Heart left ventricle (tissue), 16 donors: ENCODE data around the gene GET4. TPM values are rescaled to one million over a fixed set of nuclear protein-coding genes. Genes with fewer than 3 reads are reported as not detected.

Source experiments
- ATAC-seq, 4 donors: fragments of 200-7000 bp; cut with Tn5 transposase; one replicate each; pipeline ENCODE4 v1.9.1; 2020 to 2022; ENCODE audit warnings: moderate library complexity in 4 of 4, mild to moderate bottlenecking in 3 of 4, moderate number of reproducible peaks in 1 of 4
- DNase-seq, 5 donors: peaks; one replicate each; pipeline ENCODE4 v3.0.0-alpha.2; 2020
- H3K27ac ChIP-seq, 12 donors: fragments of 200-600 bp; sonication (generic) in 4 of 12; one replicate each; pipeline versions ENCODE4 v1.5.0 to v1.8.0; 2016 to 2022; ENCODE audit warnings: mild to moderate bottlenecking in 2 of 12
- H3K27me3 ChIP-seq, 9 donors: fragments of 200-600 bp; sonication (generic) in 2 of 9; one replicate each; pipeline versions ENCODE4 v1.5.1 to v1.8.0; 2016 to 2022; ENCODE audit warnings: mild to moderate bottlenecking in 3 of 9
- H3K36me3 ChIP-seq, 9 donors: fragments of 200-600 bp; sonication (generic) in 2 of 9; one replicate each; pipeline versions ENCODE4 v1.5.0 to v1.8.0; 2018 to 2022; ENCODE audit warnings: mild to moderate bottlenecking in 2 of 9
- H3K4me1 ChIP-seq, 12 donors: fragments of 200-600 bp; sonication (generic) in 4 of 12; one replicate each; pipeline versions ENCODE4 v1.5.0 to v1.8.0; 2016 to 2022; ENCODE audit warnings: mild to moderate bottlenecking in 3 of 12
- H3K4me3 ChIP-seq, 12 donors: fragments of 200-600 bp; sonication (generic) in 4 of 12; one replicate each; pipeline versions ENCODE4 v1.5.0 to v1.8.0; 2017 to 2022; ENCODE audit warnings: mild to moderate bottlenecking in 9 of 12, moderate library complexity in 4 of 12
- H3K9me3 ChIP-seq, 12 donors: fragments of 200-600 bp; sonication (generic) in 4 of 12; one replicate each; pipeline versions ENCODE4 v1.5.0 to v1.8.0; 2016 to 2022; ENCODE audit warnings: mild to moderate bottlenecking in 1 of 12
- POLR2A ChIP-seq, 2 donors: fragments of 450-650 bp; IDR thresholded peaks; one replicate each; pipeline ENCODE4 v1.6.1; 2017; ENCODE audit warnings: antibody characterized with exemption in 2 of 2, mild to moderate bottlenecking in 2 of 2, moderate library complexity in 2 of 2
- WGBS, 4 donors: extraction: QIAGEN DNeasy Blood & Tissue Kit in 2 of 4; methylation state at CpG; one replicate each; pipeline versions ENCODE4 v1.1.5 to v1.1.7; 2013 to 2018; 5-methylcytosine and 5-hydroxymethylcytosine counted together
- intact Hi-C, 10 donors: fragments of 100-400 bp; cut with DNase I; formaldehyde crosslinking; loops; one replicate each; pipeline versions ENCODE4 v1.11.1 to v1.14.2; 2022
- polyA plus RNA-seq, 2 donors: library from polyadenylated mRNA; stranded (reverse); fragments of 200-250 nt; gene quantifications; one replicate each; pipeline ENCODE4 v1.2.3, GENCODE V29; 2013
- total RNA-seq, 9 donors: library from RNA; depleted of rRNA in 2 of 9; stranded (reverse); fragments of >200 nt in 2 of 9; fragmentation: NEBNext Ultra II Directional in 3 of 9; extraction: Animal tissue kit (Norgen Biotek cat#: 25700) in 3 of 9; gene quantifications; one replicate each; pipeline versions ENCODE4 v1.1.0 to v1.2.4, GENCODE V29; 2016 to 2023
- TF ChIP-seq, protein P1 (sequence below), 12 donors: fragments of 200-600 bp; sonication (generic) in 4 of 12; IDR thresholded peaks; one replicate each; pipeline versions ENCODE4 v1.5.0 to v1.8.0; 2018 to 2022; ENCODE audit warnings: antibody characterized with exemption in 12 of 12, mild to moderate bottlenecking in 5 of 12
- donor health status: ischemic (EF 13 %, LVEDD 7.1; RV severe dilation, severe dysfunction).
- donor health status: healthy with polysubstance abuse.
- donor health status: DM: no; HTN: yes; CAD: no.
- donor health status: DM: no; HTN: no; CAD: no.
- donor health status: ischemic (EF 25% LVEDD 6.9; RV normal size, moderate dysfunction).
- donor health status: ischemic (EF 25% LVEDD 5.7; RV mildly dilated, moderate dysfunction).
- donor health status: healthy.
- donor health status: DM: yes; HTN: yes; CAD: no.
- donor health status: ischemic (EF 35%, LVEDD 5.7; RV mildly dilated, moderate dysfunction).
- donor health status: nonischemic (EF 11% LVEDD 7.7; RV severe dilation, severe dysfunction).
- donor health status: DM: yes; HTN: yes; CAD: no.
- donor health status: PGD.
- donor health status: ischemic (EF 29% LVEDD 5.4; RV normal size, mild dysfunction).
- donor health status: nonischemic (EF 23%, LVEDD 6.1; RV moderate dilation, normal function).

GET4 gene
- total and polyA plus RNA-seq, 11 donors, result 14.6 to 34.1 (median 19.7) TPM

DNA sequence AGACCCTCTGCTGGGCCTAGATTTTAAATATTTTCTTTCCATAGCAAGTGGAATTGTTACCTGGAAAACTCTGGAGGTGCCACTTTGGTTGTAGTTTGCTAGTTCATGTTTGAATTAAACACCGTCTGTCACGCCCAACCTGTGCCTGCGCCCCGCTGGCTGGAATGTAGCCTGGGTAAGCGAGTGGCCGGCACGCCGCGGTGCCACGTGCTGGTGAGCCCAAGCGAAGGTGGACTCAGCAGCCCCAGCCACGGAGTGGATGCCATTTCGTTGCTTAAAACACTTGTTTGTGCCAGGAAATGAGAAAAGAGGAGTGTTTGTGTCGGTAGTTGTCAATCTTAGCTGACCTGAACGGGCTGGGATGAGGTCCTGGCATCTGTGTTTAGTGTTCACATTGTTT, 2.7 kb downstream of the GET4 start:
- intact Hi-C loops, result loop anchor here in 3 of 10 donors (5.0 to 10.0 kb wide), 3 partner anchors 357 to 554 kb away; partner anchors contain the start of gene PDGFA (in 1 of the 3)
- no peak for ATAC-seq

DNA sequence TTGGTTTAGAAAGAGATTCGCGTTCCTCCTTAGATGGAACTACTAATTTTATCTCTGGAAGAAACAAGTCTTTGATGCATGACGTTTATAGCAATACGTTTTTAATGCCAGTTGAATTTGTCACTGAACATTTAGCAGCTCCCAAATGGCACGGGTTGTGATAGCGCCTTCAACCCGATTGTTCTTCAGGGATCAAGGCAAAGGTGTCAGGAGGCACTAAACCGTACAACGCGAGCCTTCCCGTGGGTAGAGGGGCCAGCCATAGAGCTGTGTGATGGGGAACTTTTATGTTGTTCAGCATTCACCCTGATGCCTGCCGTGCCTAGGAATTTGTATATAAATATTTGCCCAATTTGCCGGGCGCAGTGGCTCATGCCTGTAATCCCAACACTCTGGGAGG, 3.4 kb downstream of the GET4 start:
- H3K9me3 ChIP-seq, result no peaks in the 10 kb centered on the region
- H3K4me3 ChIP-seq, result no peak overlapping the region
- H3K27me3 ChIP-seq, result no peaks in the 10 kb centered on the region
- ATAC-seq (no peak), DNase-seq (peak in 2 of 5 donors; percentile 13 to 16)
- intact Hi-C loops, result loop anchor here in 3 of 10 donors (5.0 to 10.0 kb wide), 3 partner anchors 357 to 555 kb away; partner anchors contain the start of gene PDGFA (in 1 of the 3)
- peaks cover 0 to 15% (median 6%) of the 10 kb centered on the region in 9 donors for H3K36me3 ChIP-seq
- peaks cover 3 to 69% (median 42%) of the 10 kb centered on the region in 12 donors for H3K4me1 ChIP-seq
- peak overlapping the region in 4 of 12 donors; percentile 6 to 61 (median 44) for H3K27ac ChIP-seq
- no peak for TF ChIP-seq POLR2A (IDR thresholded peaks at IDR 0.05)
- TF ChIP-seq, protein P1, sequence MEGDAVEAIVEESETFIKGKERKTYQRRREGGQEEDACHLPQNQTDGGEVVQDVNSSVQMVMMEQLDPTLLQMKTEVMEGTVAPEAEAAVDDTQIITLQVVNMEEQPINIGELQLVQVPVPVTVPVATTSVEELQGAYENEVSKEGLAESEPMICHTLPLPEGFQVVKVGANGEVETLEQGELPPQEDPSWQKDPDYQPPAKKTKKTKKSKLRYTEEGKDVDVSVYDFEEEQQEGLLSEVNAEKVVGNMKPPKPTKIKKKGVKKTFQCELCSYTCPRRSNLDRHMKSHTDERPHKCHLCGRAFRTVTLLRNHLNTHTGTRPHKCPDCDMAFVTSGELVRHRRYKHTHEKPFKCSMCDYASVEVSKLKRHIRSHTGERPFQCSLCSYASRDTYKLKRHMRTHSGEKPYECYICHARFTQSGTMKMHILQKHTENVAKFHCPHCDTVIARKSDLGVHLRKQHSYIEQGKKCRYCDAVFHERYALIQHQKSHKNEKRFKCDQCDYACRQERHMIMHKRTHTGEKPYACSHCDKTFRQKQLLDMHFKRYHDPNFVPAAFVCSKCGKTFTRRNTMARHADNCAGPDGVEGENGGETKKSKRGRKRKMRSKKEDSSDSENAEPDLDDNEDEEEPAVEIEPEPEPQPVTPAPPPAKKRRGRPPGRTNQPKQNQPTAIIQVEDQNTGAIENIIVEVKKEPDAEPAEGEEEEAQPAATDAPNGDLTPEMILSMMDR (IDR thresholded peaks at IDR 0.05), result no peak
- 69 to 79% (median 75%) methylated on average over 14 of the region's 14 CpGs for WGBS, 4 donors

More for the DNA sequence above, 2.7 kb downstream of the GET4 start:
- Histone ChIP-seq H3K27ac (no peak overlapping the region), H3K9me3 (no peaks in the 10 kb centered on the region), H3K4me3 (no peak overlapping the region), H3K36me3 (peaks cover 0 to 15% (median 7%) of the 10 kb centered on the region in 9 donors), H3K27me3 (no peaks in the 10 kb centered on the region), H3K4me1 (peaks cover 4 to 64% (median 39%) of the 10 kb centered on the region in 12 donors)
- TF ChIP-seq POLR2A (IDR thresholded peaks at IDR 0.05), result no peak
- TF ChIP-seq, protein P1 (IDR thresholded peaks at IDR 0.05), result no peak
- DNase-seq, result peak in 2 of 5 donors; percentile 18 to 56
- 87 to 92% (median 90%) methylated on average over 15 of the region's 15 CpGs for WGBS, 4 donors

DNA sequence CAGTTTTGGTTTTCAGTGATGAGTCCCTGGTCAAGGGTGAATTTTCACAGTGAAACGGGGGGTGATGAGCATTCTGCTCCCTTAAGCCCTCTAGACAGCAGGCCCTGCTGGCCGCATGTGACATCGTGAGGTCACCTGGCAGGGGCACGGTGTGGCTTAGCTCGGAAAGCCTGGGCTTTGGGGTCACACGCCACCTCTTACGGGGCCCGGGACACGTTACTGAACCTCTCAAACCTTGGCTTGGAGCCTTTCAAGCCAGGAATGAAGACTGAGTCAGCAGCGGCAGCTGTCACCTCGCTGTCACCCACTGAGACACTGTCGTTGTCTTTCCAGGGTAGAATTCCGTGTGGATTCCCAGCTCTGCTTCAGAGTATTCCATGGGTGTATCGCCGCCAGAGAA, 4.1 kb downstream of the GET4 start:
- no peaks in the 10 kb centered on the region for H3K9me3 ChIP-seq

More for the DNA sequence above, 4.1 kb downstream of the GET4 start:
- DNase-seq (peak in 1 of 5 donors; percentile 39), ATAC-seq (no peak)
- Histone ChIP-seq H3K36me3 (peaks cover 0 to 13% (median 3%) of the 10 kb centered on the region in 9 donors), H3K4me1 (peaks cover 4 to 74% (median 49%) of the 10 kb centered on the region in 12 donors), H3K27ac (peak overlapping the region in 6 of 12 donors; percentile 1 to 61 (median 37)), H3K4me3 (no peak overlapping the region), H3K27me3 (no peaks in the 10 kb centered on the region)
- 58 to 68% (median 63%) methylated on average over 12 to 15 of the region's 15 CpGs for WGBS, 4 donors
- intact Hi-C loops, result no loop called here
- TF ChIP-seq, protein P1 (IDR thresholded peaks at IDR 0.05), result no peak
- no peak for TF ChIP-seq POLR2A (IDR thresholded peaks at IDR 0.05)
